Prostate gland (tissue), 2 donors: Measurements from ENCODE around the gene LLPH.

ENCODE experiments used
- POLR2A ChIP-seq: fragments of 450-650 bp; IDR thresholded peaks from one replicate; pipeline ENCODE4 v1.6.1; 2016; ENCODE audit warnings: antibody characterized with exemption, mild to moderate bottlenecking
- POLR2AphosphoS5 ChIP-seq: sonication (generic); formaldehyde crosslinking; IDR thresholded peaks from one replicate; pipeline ENCODE4 v1.6.1; 2017; ENCODE audit warnings: antibody characterized with exemption
- TF ChIP-seq, protein P1 (sequence below), 4 experiments: fragments of 200-600 bp in 2 of 4; fragments of 450-650 bp in 2 of 4; sonication (generic) in 2 of 4; IDR thresholded peaks; 1 replicate in 3 of 4; 2 replicates in 1 of 4; pipeline ENCODE4 v1.5.1; 2016 to 2019; ENCODE audit warnings: antibody characterized with exemption in 4 of 4, mild to moderate bottlenecking in 2 of 4, moderate library complexity in 2 of 4

- TF ChIP-seq, protein P1, sequence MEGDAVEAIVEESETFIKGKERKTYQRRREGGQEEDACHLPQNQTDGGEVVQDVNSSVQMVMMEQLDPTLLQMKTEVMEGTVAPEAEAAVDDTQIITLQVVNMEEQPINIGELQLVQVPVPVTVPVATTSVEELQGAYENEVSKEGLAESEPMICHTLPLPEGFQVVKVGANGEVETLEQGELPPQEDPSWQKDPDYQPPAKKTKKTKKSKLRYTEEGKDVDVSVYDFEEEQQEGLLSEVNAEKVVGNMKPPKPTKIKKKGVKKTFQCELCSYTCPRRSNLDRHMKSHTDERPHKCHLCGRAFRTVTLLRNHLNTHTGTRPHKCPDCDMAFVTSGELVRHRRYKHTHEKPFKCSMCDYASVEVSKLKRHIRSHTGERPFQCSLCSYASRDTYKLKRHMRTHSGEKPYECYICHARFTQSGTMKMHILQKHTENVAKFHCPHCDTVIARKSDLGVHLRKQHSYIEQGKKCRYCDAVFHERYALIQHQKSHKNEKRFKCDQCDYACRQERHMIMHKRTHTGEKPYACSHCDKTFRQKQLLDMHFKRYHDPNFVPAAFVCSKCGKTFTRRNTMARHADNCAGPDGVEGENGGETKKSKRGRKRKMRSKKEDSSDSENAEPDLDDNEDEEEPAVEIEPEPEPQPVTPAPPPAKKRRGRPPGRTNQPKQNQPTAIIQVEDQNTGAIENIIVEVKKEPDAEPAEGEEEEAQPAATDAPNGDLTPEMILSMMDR (IDR thresholded peaks at IDR 0.05), result no peak
- TF ChIP-seq POLR2AphosphoS5, result no peak
- no peak for TF ChIP-seq POLR2A
These were observed 19.3 kb upstream of the LLPH start for GRCh38 chr12:66149702-66150398.
